Osteocyte (in vitro differentiated cells): Measurements from ENCODE around the gene CTDNEP1. TPM values are rescaled to one million over a fixed set of nuclear protein-coding genes. Genes with fewer than 3 reads are reported as not detected.
A peak's percentile ranks its signal among the peaks of the same experiment; 100 is the strongest.

Experiments
- DNase-seq: peaks from one replicate; pipeline ENCODE4 v3.0.0; 2021; ENCODE audit warnings: mixed read lengths; ENCODE audit not compliant: unreplicated experiment; ENCODE audit errors: extremely low spot score
- H3K27ac Mint-ChIP-seq: one replicate; pipeline ENCODE4 v1.8.0; 2021; ENCODE audit warnings: mild to moderate bottlenecking, mixed read lengths; ENCODE audit not compliant: unreplicated experiment
- H3K27me3 Mint-ChIP-seq: one replicate; pipeline ENCODE4 v1.8.0; 2021; ENCODE audit warnings: mixed read lengths; ENCODE audit not compliant: unreplicated experiment
- H3K36me3 Mint-ChIP-seq: one replicate; pipeline ENCODE4 v1.8.0; 2021; ENCODE audit warnings: mixed read lengths; ENCODE audit not compliant: unreplicated experiment
- H3K4me1 Mint-ChIP-seq: one replicate; pipeline ENCODE4 v1.8.0; 2021; ENCODE audit warnings: mixed read lengths; ENCODE audit not compliant: unreplicated experiment
- H3K4me3 Mint-ChIP-seq: one replicate; pipeline ENCODE4 v1.8.0; 2021; ENCODE audit warnings: mild to moderate bottlenecking, moderate library complexity, mixed read lengths; ENCODE audit not compliant: unreplicated experiment
- H3K9me3 Mint-ChIP-seq: one replicate; pipeline ENCODE4 v1.8.0; 2021; ENCODE audit warnings: mixed read lengths; ENCODE audit not compliant: unreplicated experiment
- CTCF ChIP-seq: fragments of 200-600 bp; sonication (generic); IDR thresholded peaks from 2 replicates; pipeline ENCODE4 v1.5.0; 2021; ENCODE audit warnings: antibody characterized with exemption, mild to moderate bottlenecking, moderate library complexity
- total RNA-seq: library from RNA; stranded (reverse); gene quantifications from 2 replicates; pipeline ENCODE4 v1.2.1, GENCODE V29; 2021

Gene CTDNEP1
- total RNA-seq, 1 donor from 2014 or later = 145 TPM

- H3K9me3 Mint-ChIP-seq = no peaks in the 10 kb centered on the region
- H3K27ac Mint-ChIP-seq = no peak overlapping the region
- H3K36me3 Mint-ChIP-seq = no peaks in the 10 kb centered on the region
- peaks cover 29% of the 10 kb centered on the region for H3K27me3 Mint-ChIP-seq
- no peak for TF ChIP-seq CTCF
- peak overlapping the region; percentile 26 for H3K4me3 Mint-ChIP-seq
- H3K4me1 Mint-ChIP-seq = peaks cover 21% of the 10 kb centered on the region
- no peak for DNase-seq
Observed at GRCh38 chr17:7282752-7283321, 31.3 kb upstream of the CTDNEP1 start.

- H3K4me1 Mint-ChIP-seq = peaks cover 21% of the 10 kb centered on the region
- H3K4me3 Mint-ChIP-seq = peak overlapping the region; percentile 76
- no peaks in the 10 kb centered on the region for H3K36me3 Mint-ChIP-seq
- peaks cover 24% of the 10 kb centered on the region for H3K27me3 Mint-ChIP-seq
- H3K27ac Mint-ChIP-seq = no peak overlapping the region
- no peaks in the 10 kb centered on the region for H3K9me3 Mint-ChIP-seq
- TF ChIP-seq CTCF = no peak
- DNase-seq = no peak
Observed at GRCh38 chr17:7281953-7282751, 30.6 kb upstream of the CTDNEP1 start.

- Mint-ChIP-seq H3K36me3 (no peaks in the 10 kb centered on the region), H3K9me3 (no peaks in the 10 kb centered on the region), H3K4me3 (peak within 1 kb of the TSS; percentile 76), H3K27me3 (peaks cover 18% of the 10 kb centered on the region), H3K27ac (peak within 1 kb of the TSS; percentile 70), H3K4me1 (peaks cover 21% of the 10 kb centered on the region)
- TF ChIP-seq CTCF = no peak
- DNase-seq = peak; percentile 96
Observed at GRCh38 chr17:7281074-7281952, 29.8 kb upstream of the CTDNEP1 start, which contains the start of gene SLC2A4. Gene SLC2A4, plus strand, starts transcription at chr17:7281718. Its CDS starts 217 bp downstream, at chr17:7281935.

GRCh38 chr17:7280519-7281073, 29.1 kb upstream of the CTDNEP1 start:
- peak; percentile 90 for DNase-seq
- no peaks in the 10 kb centered on the region for H3K9me3 Mint-ChIP-seq
- H3K27ac Mint-ChIP-seq = peak overlapping the region; percentile 70
- peaks cover 14% of the 10 kb centered on the region for H3K27me3 Mint-ChIP-seq
- TF ChIP-seq CTCF = peak; percentile 91
- no peaks in the 10 kb centered on the region for H3K36me3 Mint-ChIP-seq
- H3K4me3 Mint-ChIP-seq = peak overlapping the region; percentile 76
- H3K4me1 Mint-ChIP-seq = peaks cover 21% of the 10 kb centered on the region
